Effector memory CD4-positive, alpha-beta T cell (primary cell): ENCODE measurements around the gene PRKCE.
"Not testable (repeated sequence)": the region's sequence is repeated elsewhere in the genome, so short reads cannot be mapped to it uniquely, and the experiment has no call there.

Experiments
- DNase-seq, 3 donors: peaks; one replicate each; pipeline ENCODE4 v3.0.0-alpha.2; 2020
- H3K27ac ChIP-seq: 2 replicates; pipeline ENCODE4 v1.7.0; 2013; ENCODE audit warnings: mild to moderate bottlenecking, low read length, moderate library complexity; ENCODE audit not compliant: insufficient read depth, poor library complexity, severe bottlenecking
- H3K27me3 ChIP-seq: replicated peaks from 2 replicates; pipeline ENCODE4 v1.7.0; 2013; ENCODE audit warnings: mild to moderate bottlenecking, low read length; ENCODE audit not compliant: insufficient read depth, control insufficient read depth, poor library complexity, severe bottlenecking
- H3K36me3 ChIP-seq: 2 replicates; pipeline ENCODE4 v1.7.0; 2013; ENCODE audit warnings: mild to moderate bottlenecking, low read length, moderate library complexity; ENCODE audit not compliant: control insufficient read depth, insufficient read depth
- H3K4me1 ChIP-seq: 2 replicates; pipeline ENCODE4 v1.7.0; 2013; ENCODE audit warnings: low read length, mild to moderate bottlenecking; ENCODE audit not compliant: control insufficient read depth, insufficient read depth, poor library complexity, severe bottlenecking
- H3K4me3 ChIP-seq: 2 replicates; pipeline ENCODE4 v1.7.0; 2013; ENCODE audit warnings: low read length, low read depth, mild to moderate bottlenecking; ENCODE audit not compliant: insufficient read depth, poor library complexity, severe bottlenecking
- H3K9me3 ChIP-seq: 2 replicates; pipeline ENCODE4 v1.7.0; 2013; ENCODE audit warnings: mild to moderate bottlenecking, low read length, moderate library complexity; ENCODE audit not compliant: control insufficient read depth

Gene PRKCE

DNA sequence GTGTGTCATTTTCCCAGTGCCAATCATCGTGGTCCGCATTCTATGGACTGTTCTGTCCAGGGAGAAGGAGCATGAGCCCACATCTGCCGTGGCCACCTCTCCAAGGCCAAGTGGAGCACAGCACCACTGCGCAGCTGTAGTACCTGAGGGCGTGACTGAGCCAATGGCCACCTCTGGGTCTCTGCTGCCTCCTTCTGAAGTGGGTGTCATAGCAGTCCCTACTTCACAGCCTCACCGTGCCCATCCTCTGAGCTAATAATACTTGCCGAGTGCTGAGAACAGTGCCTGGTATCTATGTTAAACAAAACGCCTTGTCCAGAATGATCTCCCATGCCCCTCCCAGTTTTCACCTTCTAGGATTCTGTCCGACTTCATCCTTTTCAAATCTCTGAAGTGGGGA lies 256.1 kb downstream of the PRKCE start:
- no peaks in the 10 kb centered on the region for H3K4me1 ChIP-seq
- no peaks in the 10 kb centered on the region for H3K27me3 ChIP-seq
- H3K9me3 ChIP-seq = no peaks in the 10 kb centered on the region
- H3K4me3 ChIP-seq = no peak overlapping the region
- no peak overlapping the region for H3K27ac ChIP-seq
- no peak for DNase-seq
- H3K36me3 ChIP-seq = no peaks in the 10 kb centered on the region

DNA sequence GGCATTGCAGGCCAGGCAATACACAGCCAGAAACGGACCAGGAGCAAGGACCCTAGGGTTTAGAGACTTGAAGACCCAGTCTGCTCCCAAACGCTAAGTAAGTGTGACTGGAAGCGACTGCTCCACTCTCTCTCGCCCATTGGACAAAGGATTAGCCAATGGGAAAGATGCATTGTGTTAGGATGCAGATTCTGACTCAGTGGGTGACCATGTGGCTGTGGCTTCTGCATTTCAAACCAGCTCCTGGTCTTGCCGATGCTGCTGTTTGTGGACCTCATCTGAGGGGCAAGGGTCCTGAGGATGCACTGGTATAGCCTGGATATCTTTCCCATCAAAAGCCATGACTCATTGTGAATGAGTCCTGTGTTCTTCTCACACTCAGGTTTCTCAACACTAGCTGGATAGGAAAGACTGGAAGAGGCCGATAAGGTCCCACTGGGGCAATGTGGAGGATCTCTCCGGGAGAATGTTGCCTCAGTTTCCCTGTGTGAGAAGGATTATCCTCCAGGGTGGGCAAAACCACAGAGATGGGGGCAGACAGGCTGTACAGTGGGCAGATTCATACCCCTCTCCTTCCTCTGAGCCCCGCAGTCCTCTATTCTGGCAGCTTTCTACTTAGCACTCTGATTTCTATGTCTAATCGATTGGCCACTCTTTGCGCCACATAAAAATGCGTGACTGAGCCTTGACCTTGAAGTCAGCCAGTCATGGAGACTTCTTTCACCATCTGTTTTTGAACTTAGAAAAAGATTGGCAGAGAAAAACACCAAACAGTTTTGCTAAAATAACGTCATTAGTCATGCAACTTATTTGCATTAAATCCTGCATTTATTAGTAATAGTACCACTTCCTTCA lies 257.1 kb downstream of the PRKCE start:
- DNase-seq = no peak
- Histone ChIP-seq H3K36me3 (no peaks in the 10 kb centered on the region), H3K4me1 (no peaks in the 10 kb centered on the region), H3K4me3 (no peak overlapping the region), H3K27ac (no peak overlapping the region), H3K27me3 (no peaks in the 10 kb centered on the region), H3K9me3 (no peaks in the 10 kb centered on the region)

DNA sequence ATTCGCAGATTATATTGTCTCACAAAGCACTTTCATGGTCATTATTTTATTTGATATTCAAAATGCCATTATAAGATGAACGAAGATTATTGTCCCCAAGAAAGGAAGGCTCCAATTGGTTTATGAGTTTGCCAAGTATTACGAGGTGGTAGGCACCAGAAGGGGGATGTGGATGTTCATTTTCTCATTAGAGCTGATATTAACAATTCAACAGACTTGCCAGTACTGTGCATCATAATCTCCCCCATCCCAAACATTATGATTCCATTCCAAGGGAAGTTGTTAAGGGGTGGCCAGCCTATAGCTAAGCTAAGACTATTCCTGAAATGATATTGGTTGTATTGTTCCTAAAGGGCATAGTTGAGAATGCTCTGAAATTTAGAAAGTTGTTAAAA lies 257.7 kb downstream of the PRKCE start:
- no peak for DNase-seq
- Histone ChIP-seq H3K27me3 (no peaks in the 10 kb centered on the region), H3K27ac (no peak overlapping the region), H3K9me3 (no peaks in the 10 kb centered on the region), H3K4me3 (no peak overlapping the region), H3K4me1 (no peaks in the 10 kb centered on the region), H3K36me3 (no peaks in the 10 kb centered on the region)

DNA sequence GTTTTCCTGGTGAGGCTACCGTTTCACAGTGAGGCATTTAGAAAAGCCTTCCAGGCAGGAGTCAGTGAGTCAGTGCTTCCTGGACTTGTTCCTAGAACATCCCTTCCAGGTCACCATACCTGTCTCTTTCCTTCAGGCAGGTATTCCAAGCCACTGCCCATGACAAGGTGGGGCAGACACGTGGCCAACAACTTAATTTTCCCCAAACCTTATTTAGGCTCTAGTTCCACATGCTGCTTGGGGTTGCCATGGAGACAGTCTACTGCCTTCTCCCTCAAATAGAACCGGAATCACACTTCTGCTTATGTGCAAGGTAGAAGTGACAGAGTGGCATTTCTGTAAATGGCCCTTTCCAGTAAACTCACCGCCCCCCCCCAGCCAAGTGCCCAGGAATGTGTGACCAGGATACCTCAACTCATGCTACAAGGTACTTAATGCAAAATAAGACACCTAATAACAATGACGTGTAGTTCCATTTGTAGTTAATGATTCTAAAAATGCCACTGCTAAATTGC lies 258.3 kb downstream of the PRKCE start:
- Histone ChIP-seq H3K27ac (no peak overlapping the region), H3K4me1 (no peaks in the 10 kb centered on the region)
- no peak for DNase-seq

DNA sequence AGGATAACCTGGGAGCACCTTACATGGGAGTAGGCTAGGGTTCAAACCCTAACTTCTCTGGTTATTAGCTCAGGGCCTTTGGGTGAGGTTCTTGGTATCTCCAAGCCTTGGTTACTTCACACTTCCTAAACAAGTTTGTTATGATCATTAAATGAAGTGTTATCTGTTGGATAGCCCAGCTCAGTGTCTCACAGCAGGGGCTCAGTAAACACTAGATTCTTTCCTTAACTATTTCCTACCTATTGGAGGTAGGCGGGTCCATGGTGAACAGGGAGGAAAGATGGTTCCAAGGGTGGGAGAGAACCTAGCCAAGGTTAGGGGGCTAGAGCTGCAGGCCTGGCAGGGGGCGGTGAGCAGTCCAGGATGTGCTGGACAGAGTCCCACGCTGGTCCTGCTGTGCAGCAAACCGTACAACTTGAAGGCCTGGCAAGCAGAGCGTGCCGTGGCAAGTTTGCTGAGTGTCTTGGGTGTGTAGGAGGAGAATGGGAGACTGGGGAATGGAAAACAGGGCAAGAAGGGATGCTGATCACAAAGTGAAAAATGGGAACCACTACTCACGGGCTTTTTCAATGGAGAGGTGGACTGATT lies 259.1 kb downstream of the PRKCE start:
- no peak overlapping the region for H3K4me3 ChIP-seq
- no peaks in the 10 kb centered on the region for H3K36me3 ChIP-seq
- no peaks in the 10 kb centered on the region for H3K4me1 ChIP-seq
- no peak for DNase-seq
- H3K27me3 ChIP-seq = no peaks in the 10 kb centered on the region
- H3K27ac ChIP-seq = no peak overlapping the region
- no peaks in the 10 kb centered on the region for H3K9me3 ChIP-seq

More for the DNA sequence above, 258.3 kb downstream of the PRKCE start:
- Histone ChIP-seq H3K36me3 (no peaks in the 10 kb centered on the region), H3K4me3 (no peak overlapping the region), H3K27me3 (no peaks in the 10 kb centered on the region), H3K9me3 (no peaks in the 10 kb centered on the region)

DNA sequence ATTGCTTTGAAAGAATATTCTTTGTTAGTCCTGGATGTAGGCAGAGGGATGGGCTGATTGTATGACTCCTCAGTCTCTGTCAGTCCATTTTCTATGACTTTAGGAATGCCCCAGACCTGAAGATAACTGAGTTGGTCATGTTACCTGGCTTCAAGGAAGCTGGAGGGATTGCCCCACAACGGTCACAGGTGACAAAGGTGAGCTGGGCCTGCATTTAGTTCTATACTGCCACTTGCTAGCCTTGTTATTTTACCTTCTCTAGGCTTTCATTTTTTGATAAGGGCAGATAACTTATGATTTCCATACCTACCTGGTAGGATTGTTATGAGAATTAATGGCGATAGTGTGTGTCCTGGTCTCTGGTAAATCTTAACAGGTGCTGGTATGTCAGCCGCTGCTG lies 260.1 kb downstream of the PRKCE start:
- H3K9me3 ChIP-seq = no peaks in the 10 kb centered on the region
- H3K4me1 ChIP-seq = no peaks in the 10 kb centered on the region
- DNase-seq = no peak
- H3K36me3 ChIP-seq = no peaks in the 10 kb centered on the region
- H3K27me3 ChIP-seq = no peaks in the 10 kb centered on the region
- no peak overlapping the region for H3K27ac ChIP-seq
- no peak overlapping the region for H3K4me3 ChIP-seq

DNA sequence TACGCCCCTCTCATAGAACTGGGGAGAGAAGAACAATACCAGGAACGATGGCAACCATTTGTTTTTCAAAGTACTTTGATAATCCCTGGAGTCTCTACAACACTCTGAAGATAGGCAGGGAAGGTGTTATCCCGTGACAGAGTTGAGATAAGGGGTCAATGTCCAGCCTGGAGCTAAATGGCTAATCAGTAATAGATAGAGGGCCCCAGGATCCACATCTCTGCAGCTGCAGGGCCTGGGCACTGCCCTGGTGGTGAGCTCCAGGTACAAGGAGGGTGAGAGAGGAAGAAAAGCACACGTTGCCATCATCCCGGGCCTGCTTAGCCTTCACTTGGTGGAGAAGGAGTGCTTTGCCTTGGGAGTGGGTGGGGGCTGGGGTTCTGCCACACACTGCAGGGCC lies 260.6 kb downstream of the PRKCE start:
- no peaks in the 10 kb centered on the region for H3K36me3 ChIP-seq
- no peak overlapping the region for H3K27ac ChIP-seq
- no peaks in the 10 kb centered on the region for H3K27me3 ChIP-seq
- H3K4me1 ChIP-seq = no peaks in the 10 kb centered on the region
- no peak for DNase-seq
- H3K4me3 ChIP-seq = no peak overlapping the region
- no peaks in the 10 kb centered on the region for H3K9me3 ChIP-seq

DNA sequence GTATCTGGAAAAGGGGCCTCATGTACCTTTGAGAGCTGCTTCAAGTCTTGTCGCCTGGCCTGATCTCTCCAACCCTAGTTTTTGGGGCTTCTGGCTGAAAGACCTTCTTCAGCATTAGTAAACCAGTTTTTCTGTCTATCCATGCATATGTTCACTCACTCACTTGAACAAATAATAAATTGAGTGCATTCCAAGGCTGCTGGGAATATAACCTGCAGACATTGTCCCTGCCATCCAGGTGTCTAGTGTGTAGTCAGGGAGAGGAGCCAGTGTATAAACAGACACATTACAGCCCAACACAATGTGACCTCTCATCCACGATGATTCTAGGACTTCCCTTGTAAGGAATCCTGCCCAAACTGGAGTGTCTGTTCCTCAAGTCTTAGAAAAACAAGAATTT lies 262.1 kb downstream of the PRKCE start:
- Histone ChIP-seq H3K27ac (no peak overlapping the region), H3K27me3 (no peaks in the 10 kb centered on the region)

DNA sequence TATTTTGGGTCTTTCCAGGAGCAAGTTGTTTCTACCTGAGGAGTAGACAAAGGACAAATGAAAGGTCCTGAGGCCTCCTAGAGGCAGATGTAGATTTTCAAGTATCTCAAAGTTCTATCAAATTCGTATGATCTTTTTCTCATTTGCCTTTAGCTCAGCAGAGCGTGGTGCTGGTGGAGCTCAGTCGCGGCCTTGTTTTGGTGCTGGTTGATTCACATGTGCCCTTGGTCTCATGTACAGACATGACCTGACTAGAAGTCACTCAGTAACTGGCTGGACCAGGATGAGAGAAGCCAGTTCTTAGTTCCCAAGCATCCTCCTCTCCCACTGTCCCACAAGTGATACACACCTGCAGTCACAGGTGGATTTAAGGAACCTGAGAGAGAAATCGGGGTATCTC lies 264.0 kb downstream of the PRKCE start:
- no peaks in the 10 kb centered on the region for H3K4me1 ChIP-seq
- H3K36me3 ChIP-seq = no peaks in the 10 kb centered on the region
- H3K27me3 ChIP-seq = no peaks in the 10 kb centered on the region
- no peaks in the 10 kb centered on the region for H3K9me3 ChIP-seq
- no peak overlapping the region for H3K4me3 ChIP-seq
- H3K27ac ChIP-seq = no peak overlapping the region
- no peak for DNase-seq

More for the DNA sequence above, 262.1 kb downstream of the PRKCE start:
- Histone ChIP-seq H3K36me3 (no peaks in the 10 kb centered on the region), H3K4me1 (no peaks in the 10 kb centered on the region), H3K4me3 (no peak overlapping the region), H3K9me3 (no peaks in the 10 kb centered on the region)
- DNase-seq = no peak

DNA sequence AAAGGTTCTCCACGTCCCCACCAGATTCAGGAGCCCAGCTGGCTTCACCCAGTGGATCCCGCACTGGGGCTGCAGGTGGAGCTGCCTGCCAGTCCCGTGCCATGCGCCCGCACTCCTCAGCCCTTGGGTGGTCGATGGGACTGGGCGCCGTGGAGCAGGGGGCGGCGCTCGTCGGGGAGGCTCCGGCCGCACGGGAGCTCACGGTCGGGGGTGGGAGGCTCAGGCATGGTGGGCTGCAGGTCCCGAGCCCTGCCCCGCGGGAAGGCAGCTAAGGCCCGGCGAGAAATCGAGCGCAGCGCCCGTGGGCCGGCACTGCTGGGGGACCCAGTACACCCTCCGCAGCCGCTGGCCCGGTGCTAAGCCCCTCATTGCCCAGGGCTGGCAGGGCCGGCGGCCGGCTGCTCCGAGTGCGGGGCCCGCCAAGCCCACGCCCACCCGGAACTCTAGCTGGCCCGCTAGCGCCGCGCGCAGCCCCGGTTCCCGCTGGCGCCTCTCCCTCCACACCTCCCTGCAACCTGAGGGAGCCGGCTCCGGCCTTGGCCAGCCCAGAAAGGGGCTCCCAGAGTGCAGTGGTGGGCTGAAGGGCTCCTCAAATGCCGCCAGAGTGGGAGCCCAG lies 266.2 kb downstream of the PRKCE start:
- H3K9me3 ChIP-seq, H3K4me3 ChIP-seq, DNase-seq, H3K4me1 ChIP-seq, H3K36me3 ChIP-seq, H3K27ac ChIP-seq, H3K27me3 ChIP-seq: not testable (repeated sequence)
